H4 (cell line): Measurements from ENCODE around the gene TNMD. TPM values are rescaled to one million over a fixed set of nuclear protein-coding genes. Genes with fewer than 3 reads are reported as not detected.
A peak's percentile ranks its signal among the peaks of the same experiment; 100 is the strongest.

Experiments used
- DNase-seq: peaks from one replicate; pipeline ENCODE4 v3.0.0-alpha.2; 2015; ENCODE audit warnings: low spot score
- total RNA-seq: library from RNA; depleted of rRNA; stranded (reverse); fragments of >200 nt; shearing (Covaris generic); gene quantifications from 2 replicates; pipeline ENCODE4 v1.2.3, GENCODE V29; 2014; rRNA removed

The TNMD gene
- total RNA-seq, 1 experiment from 2014 or later: not detected

DNA sequence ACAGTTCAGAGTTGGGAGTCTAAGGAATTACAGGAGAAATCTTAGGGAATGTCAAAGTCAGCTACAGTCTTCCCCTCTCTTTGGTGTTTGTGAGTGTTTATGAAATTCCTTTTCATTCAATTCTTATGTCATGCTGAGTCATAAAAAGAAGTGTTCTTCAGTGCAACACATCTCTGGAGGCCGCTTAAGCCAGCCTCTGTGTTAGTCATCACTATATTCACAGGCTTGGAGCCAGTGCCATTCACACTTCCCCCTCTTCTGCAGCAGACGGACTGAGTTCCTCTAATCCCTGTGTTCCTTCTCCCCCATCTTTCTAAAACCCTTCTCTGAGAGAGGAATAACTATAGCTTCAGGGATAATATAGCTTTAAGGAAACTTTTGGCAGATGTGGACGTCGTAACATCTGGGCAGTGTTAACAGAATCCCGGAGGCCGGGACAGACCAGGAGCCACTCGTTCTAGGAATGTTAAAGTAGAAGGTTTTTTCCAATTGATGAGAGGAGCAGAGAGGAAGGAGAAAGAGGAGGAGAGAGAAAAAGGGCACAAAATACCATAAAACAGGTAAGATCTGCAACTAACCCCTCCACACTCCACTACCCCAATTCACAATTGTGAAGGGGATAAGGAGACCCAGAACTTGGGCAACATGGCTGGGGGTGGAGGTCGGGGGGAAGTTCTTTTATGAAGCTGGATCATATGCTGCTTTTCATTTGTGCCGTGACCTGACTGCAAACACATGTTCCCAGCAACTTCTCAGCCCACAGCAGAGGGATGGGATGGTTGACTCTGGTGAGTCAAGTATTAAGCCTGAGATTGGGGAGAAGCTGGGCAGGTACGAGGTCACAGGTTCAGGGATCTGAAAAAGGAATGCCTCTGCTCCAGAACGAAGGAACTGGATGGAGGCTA lies 59.5 kb downstream of the TNMD start, which contains the start of gene SRPX2:
Gene SRPX2, plus strand, starts transcription at position 244 of the 905 bp plus-strand sequence. CDS start 2,124 bp downstream, outside the sequence.
- peak; percentile 89 for DNase-seq

DNA sequence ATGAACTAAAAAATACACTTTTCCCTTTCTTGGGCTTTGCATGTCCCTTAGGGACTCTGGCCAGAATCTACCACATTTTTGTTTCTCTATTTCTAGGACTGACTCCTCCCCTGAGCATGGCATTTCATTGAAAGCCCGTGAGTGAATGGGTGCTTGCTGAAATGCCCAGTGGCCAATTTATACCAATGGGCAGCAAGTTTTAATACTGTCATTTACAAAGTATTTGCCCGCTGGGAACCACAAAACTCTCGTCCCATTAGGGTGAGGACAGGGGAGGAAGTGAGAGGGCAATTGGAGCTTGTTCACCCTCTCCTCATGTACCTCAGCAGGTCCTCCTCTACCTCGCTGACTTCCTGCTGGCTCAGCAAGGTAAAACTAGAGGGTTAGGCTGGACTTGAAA lies 60.4 kb downstream of the TNMD start:
- DNase-seq: peak; percentile 30

DNA sequence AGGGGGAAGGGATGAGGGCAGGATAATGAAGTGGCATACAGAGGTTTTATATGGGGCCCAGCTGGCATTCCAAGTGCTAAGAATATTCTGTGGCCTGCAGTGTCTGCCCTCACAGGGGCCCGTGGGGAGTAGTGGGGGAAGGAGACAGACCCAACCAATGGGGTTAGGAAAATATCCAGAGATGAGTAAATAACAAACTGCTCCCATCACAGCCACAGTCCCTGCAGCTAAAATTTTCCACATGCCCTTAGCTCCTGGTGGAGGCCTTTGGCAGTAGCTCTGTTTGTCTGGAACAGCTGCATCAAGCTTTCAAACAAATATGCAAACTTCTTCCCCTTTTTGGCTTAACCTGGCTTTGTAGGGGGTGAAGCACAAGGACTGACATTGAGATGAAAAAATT lies 62.4 kb downstream of the TNMD start:
- DNase-seq: peak; percentile 5

DNA sequence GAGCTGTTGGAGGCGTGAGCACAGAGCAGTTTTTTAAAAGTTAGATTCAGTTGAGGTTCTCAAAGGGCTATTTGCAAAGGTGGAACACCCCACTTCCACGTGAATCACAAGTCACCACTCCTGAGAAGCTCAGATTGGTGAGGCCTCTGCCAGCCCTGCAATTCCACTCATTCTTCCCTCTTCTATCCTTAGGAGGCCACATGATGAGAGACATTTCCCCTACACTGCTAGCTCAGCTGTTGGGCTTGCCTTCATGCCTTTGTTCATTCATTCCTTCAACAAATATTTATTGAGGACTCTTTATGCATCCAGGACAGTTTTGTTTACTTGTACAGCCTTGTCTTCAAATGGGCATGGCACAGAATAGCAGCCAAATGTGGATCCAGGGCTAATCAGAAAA lies 63.0 kb downstream of the TNMD start:
- DNase-seq: no peak

GRCh38 chrX:100648458-100649417 lies 64.0 kb downstream of the TNMD start:
- DNase-seq: peak; percentile 7

Other genes with a start within 250 kb of the TNMD start
- 0.48 and 0.64 TPM in 2 replicates for gene PCDH19, start 174.7 kb upstream of the TNMD start, total RNA-seq
- gene TSPAN6, start 51.9 kb downstream of the TNMD start, total RNA-seq: 44.1 and 53.5 TPM in 2 replicates
- 24.5 and 27.9 TPM in 2 replicates for gene SRPX2, start 59.3 kb downstream of the TNMD start, total RNA-seq
- gene SYTL4, start 147.2 kb downstream of the TNMD start, total RNA-seq: 2.0 and 4.6 TPM in 2 replicates
- gene CSTF2, start 235.5 kb downstream of the TNMD start, total RNA-seq: 26.1 and 28.7 TPM in 2 replicates